ENCODE data around the gene MCUB. TPM values are rescaled to one million over a fixed set of nuclear protein-coding genes. Genes with fewer than 3 reads are reported as not detected.

MCUB gene
- total and polyA plus RNA-seq, 9 of the 15 experiments (the other 6 are each of a cell fraction or from before 2014, with no cell fraction given) = 1.4 to 21.5 (median 5.4) TPM

DNA sequence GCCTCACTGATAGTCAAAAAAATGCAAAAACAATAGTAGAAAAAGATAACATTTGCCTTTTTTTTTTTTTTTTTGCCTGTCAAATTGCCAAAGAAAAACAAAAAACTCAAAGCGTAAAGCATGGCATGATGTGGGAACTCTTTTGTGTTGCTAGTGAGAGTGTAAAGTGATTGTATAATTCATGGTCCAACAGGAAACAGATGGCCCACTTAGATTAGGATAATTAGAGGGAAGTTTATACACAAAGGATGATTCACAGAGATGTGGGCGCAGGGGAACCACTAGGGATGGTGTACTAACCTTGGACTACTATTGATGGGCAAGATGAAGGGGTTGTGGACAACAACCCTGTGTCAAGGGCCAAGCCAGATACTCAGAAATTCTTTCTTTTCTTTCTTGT lies 16.4 kb downstream of the MCUB start (continued):
- TF ChIP-seq, protein P1, sequence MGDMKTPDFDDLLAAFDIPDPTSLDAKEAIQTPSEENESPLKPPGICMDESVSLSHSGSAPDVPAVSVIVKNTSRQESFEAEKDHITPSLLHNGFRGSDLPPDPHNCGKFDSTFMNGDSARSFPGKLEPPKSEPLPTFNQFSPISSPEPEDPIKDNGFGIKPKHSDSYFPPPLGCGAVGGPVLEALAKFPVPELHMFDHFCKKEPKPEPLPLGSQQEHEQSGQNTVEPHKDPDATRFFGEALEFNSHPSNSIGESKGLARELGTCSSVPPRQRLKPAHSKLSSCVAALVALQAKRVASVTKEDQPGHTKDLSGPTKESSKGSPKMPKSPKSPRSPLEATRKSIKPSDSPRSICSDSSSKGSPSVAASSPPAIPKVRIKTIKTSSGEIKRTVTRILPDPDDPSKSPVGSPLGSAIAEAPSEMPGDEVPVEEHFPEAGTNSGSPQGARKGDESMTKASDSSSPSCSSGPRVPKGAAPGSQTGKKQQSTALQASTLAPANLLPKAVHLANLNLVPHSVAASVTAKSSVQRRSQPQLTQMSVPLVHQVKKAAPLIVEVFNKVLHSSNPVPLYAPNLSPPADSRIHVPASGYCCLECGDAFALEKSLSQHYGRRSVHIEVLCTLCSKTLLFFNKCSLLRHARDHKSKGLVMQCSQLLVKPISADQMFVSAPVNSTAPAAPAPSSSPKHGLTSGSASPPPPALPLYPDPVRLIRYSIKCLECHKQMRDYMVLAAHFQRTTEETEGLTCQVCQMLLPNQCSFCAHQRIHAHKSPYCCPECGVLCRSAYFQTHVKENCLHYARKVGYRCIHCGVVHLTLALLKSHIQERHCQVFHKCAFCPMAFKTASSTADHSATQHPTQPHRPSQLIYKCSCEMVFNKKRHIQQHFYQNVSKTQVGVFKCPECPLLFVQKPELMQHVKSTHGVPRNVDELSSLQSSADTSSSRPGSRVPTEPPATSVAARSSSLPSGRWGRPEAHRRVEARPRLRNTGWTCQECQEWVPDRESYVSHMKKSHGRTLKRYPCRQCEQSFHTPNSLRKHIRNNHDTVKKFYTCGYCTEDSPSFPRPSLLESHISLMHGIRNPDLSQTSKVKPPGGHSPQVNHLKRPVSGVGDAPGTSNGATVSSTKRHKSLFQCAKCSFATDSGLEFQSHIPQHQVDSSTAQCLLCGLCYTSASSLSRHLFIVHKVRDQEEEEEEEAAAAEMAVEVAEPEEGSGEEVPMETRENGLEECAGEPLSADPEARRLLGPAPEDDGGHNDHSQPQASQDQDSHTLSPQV (IDR thresholded peaks at IDR 0.05) = no peak
- no peak for TF ChIP-seq CHCHD3 (CRISPR knock-in tag; IDR thresholded peaks at IDR 0.05)
- no peak for TF ChIP-seq ETV6 (IDR thresholded peaks at IDR 0.05; ENCODE audit: borderline replicate concordance in 1 of 2, low read depth in 2 of 2, low read length in 1 of 2)
- no peak for TF ChIP-seq ETV6 (CRISPR knock-in tag; IDR thresholded peaks at IDR 0.05; ENCODE audit: borderline replicate concordance)
- 0 out of 2 replicates have a peak, but pooled peaks have one; percentile 26 for TF ChIP-seq GATA2 (CRISPR knock-in tag; IDR thresholded peaks at IDR 0.05)
- TF ChIP-seq ELF2 (CRISPR knock-in tag; IDR thresholded peaks at IDR 0.05) = no peak
- TF ChIP-seq TEAD4 (IDR thresholded peaks at IDR 0.05; ENCODE audit: low read length) = peak; percentile 62; the same call in 1 of the 2 replicates
- no peak for TF ChIP-seq TEAD4 (CRISPR knock-in tag; IDR thresholded peaks at IDR 0.05; ENCODE audit: borderline replicate concordance)
- TF ChIP-seq PCBP2 (IDR thresholded peaks at IDR 0.05; ENCODE audit: low read depth, low read length, poor library complexity, severe bottlenecking) = no peak
- no peak for TF ChIP-seq MECOM (CRISPR knock-in tag; IDR thresholded peaks at IDR 0.05)
